ENCODE data around the gene OR2AT4. TPM values are rescaled to one million over a fixed set of nuclear protein-coding genes. Genes with fewer than 3 reads are reported as not detected.
A peak's percentile ranks its signal among the peaks of the same experiment; 100 is the strongest.
"Not testable (repeated sequence)": the region's sequence is repeated elsewhere in the genome, so short reads cannot be mapped to it uniquely, and the experiment has no call there.

OR2AT4 gene
- total RNA-seq, result not detected in 2 replicates

GRCh38 chr11:75096456-75097172 is at the start of gene OR2AT4:
Gene OR2AT4 (minus strand): TSS chr11:75096876.
- no peak for DNase-seq (ENCODE audit: low read depth in 2 of 2)

GRCh38 chr11:75145972-75146519 is 49.4 kb upstream of the OR2AT4 start:
- no peak for DNase-seq (ENCODE audit: low read depth in 2 of 2)

- DNase-seq (ENCODE audit: low read depth in 2 of 2), result no peak
Observed at GRCh38 chr11:75145196-75145971, 48.7 kb upstream of the OR2AT4 start.

- DNase-seq (ENCODE audit: low read depth in 2 of 2), result no peak
Observed at GRCh38 chr11:75144716-75145014, 48.0 kb upstream of the OR2AT4 start.

- DNase-seq (ENCODE audit: low read depth in 2 of 2), result no peak
Observed at GRCh38 chr11:75143420-75143731, 46.7 kb upstream of the OR2AT4 start.

- peak; percentile 78 to 97 for DNase-seq (ENCODE audit: low read depth in 2 of 2)
Observed at GRCh38 chr11:75142714-75143419, 46.2 kb upstream of the OR2AT4 start.

- no peak for DNase-seq (ENCODE audit: low read depth in 2 of 2)
Observed at GRCh38 chr11:75141166-75141565, 44.5 kb upstream of the OR2AT4 start.

GRCh38 chr11:75140269-75141138 is 43.8 kb upstream of the OR2AT4 start:
- DNase-seq (ENCODE audit: low read depth in 2 of 2), result peak; percentile 45 to 67

GRCh38 chr11:75135651-75136050 is 39.0 kb upstream of the OR2AT4 start:
- DNase-seq (ENCODE audit: low read depth in 2 of 2), result no peak

GRCh38 chr11:75135021-75135650 is 38.5 kb upstream of the OR2AT4 start:
- DNase-seq (ENCODE audit: low read depth in 2 of 2), result no peak

GRCh38 chr11:75133976-75134375 is 37.3 kb upstream of the OR2AT4 start:
- no peak for DNase-seq (ENCODE audit: low read depth in 2 of 2)

GRCh38 chr11:75132080-75132479 is 35.4 kb upstream of the OR2AT4 start:
- no peak for DNase-seq (ENCODE audit: low read depth in 2 of 2)

GRCh38 chr11:75126564-75126963 is 29.9 kb upstream of the OR2AT4 start:
- DNase-seq (ENCODE audit: low read depth in 2 of 2), result no peak

- no peak for DNase-seq (ENCODE audit: low read depth in 2 of 2)
Observed at GRCh38 chr11:75118577-75118976, 21.9 kb upstream of the OR2AT4 start.

- no peak for DNase-seq (ENCODE audit: low read depth in 2 of 2)
Observed at GRCh38 chr11:75114465-75114864, 17.8 kb upstream of the OR2AT4 start.

- DNase-seq (ENCODE audit: low read depth in 2 of 2), result no peak
Observed at GRCh38 chr11:75113030-75113429, 16.4 kb upstream of the OR2AT4 start.

GRCh38 chr11:75112200-75112599 is 15.5 kb upstream of the OR2AT4 start:
- DNase-seq (ENCODE audit: low read depth in 2 of 2), result no peak

- DNase-seq (ENCODE audit: low read depth in 2 of 2), result peak; percentile 42 to 49
Observed at GRCh38 chr11:75107187-75107586, 10.5 kb upstream of the OR2AT4 start.

GRCh38 chr11:75105967-75106681 is 9.4 kb upstream of the OR2AT4 start:
- DNase-seq (ENCODE audit: low read depth in 2 of 2), result not testable (repeated sequence)

- DNase-seq (ENCODE audit: low read depth in 2 of 2), result peak; percentile 7 to 38
Observed at GRCh38 chr11:75105462-75105925, 8.8 kb upstream of the OR2AT4 start.
